GM21360 (cell line): ENCODE results near the gene CCL16.
"Not testable (repeated sequence)": the region's sequence is repeated elsewhere in the genome, so short reads cannot be mapped to it uniquely, and the experiment has no call there.

Experiments used
- ATAC-seq: cut with Tn5 transposase; IDR thresholded peaks from one replicate; pipeline ENCODE4 v1.9.1; 2021; ENCODE audit warnings: mild to moderate bottlenecking, moderate library complexity; ENCODE audit not compliant: unreplicated experiment

CCL16 gene

GRCh38 chr17:35942588-35943186 is 38.6 kb downstream of the CCL16 start:
- ATAC-seq, result no peak

GRCh38 chr17:35938492-35938891 is 42.8 kb downstream of the CCL16 start:
- ATAC-seq, result not testable (repeated sequence)

GRCh38 chr17:35936063-35936462 is 45.2 kb downstream of the CCL16 start:
- no peak for ATAC-seq

GRCh38 chr17:35934760-35935159 is 46.5 kb downstream of the CCL16 start:
- ATAC-seq, result no peak

- no peak for ATAC-seq
Observed at GRCh38 chr17:35932586-35932985, 48.7 kb downstream of the CCL16 start.

GRCh38 chr17:35931794-35932425 is 49.4 kb downstream of the CCL16 start:
- ATAC-seq, result no peak

- no peak for ATAC-seq
Observed at GRCh38 chr17:35930211-35931065, 50.9 kb downstream of the CCL16 start, which contains the start of gene RDM1. Gene RDM1, minus strand, starts transcription at chr17:35930773. Its CDS starts 46 bp downstream, at chr17:35930727.

GRCh38 chr17:35927714-35928113 is 53.6 kb downstream of the CCL16 start:
- no peak for ATAC-seq
